ENCODE data around the gene PLCH2.

Gene PLCH2

DNA sequence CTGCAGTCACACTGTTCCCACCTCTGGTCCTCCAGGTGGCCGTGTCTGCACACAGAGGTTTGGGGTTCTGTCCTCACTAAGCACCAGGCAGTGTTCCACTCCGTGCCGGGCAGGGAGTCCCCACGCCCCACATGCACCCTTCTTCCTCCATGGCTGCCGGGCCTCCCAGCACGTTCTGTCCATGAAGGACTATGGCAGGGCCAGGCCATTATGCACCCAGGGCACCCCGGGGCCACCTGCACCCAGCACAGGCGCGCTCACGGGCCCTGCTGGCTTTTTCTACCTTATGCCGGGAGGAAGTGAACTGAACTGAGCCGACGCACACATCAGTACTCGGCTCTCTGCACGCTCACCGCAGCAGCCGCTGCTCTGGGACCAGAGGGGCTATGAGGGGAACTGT lies 40.0 kb downstream of the PLCH2 start:
- no peak for DNase-seq

- no peak for DNase-seq
Observed at GRCh38 chr1:2516946-2517345, 40.9 kb downstream of the PLCH2 start.

GRCh38 chr1:2517966-2518365 lies 41.9 kb downstream of the PLCH2 start:
- no peak for DNase-seq

GRCh38 chr1:2518528-2518927 lies 42.4 kb downstream of the PLCH2 start:
- no peak for DNase-seq

DNA sequence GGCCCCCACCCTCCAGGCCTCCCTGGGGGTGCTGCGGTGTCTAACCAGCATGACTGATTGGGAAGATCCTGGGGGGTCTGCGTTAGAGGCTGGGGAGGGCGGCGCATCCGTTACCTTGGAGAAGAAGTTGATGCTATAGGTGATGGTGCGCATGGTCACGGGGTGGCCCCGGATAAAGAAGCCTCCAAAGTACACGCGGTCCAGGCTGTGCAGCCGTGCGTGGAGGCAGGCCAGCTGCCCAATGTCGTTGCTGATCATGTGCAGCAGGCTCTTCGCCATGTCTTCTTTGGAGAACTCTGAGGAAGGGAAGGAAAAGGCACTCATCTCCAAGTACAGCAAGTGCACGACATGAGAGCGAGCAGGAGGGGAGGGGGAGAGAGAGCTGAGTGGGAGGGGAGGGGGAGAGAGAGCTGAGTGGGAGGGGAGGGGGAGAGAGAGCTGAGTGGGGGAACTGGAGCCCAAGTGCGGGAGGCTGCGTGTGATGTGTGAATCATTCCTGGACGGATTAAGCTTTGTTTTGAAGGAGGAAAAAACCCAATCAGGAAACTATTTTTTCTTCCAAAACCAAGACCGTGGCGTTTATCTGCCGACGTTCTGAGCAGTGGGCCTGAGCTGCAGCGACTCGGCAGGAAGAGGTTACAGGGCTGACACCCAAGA lies 43.1 kb downstream of the PLCH2 start:
- no peak for DNase-seq

DNA sequence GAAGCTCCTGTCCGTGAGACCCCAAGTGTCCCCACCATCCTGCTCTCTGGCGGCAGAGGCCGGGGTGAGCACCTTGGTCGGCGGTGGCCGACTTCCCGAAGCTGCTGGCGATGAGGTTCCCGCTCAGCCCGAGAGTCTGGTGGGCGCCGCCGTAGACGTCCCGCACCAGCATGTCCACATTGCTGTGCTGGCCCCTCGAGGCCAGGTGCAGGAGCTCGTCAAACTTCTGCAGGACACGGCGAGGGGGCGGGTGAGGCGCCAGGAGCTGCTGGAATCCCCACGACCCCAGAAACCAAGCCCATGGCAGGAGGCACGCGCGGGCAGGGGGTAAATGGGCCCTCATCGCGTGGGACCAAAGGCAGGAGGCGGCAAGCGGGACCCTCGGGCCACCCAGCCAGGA lies 43.6 kb downstream of the PLCH2 start:
- no peak for DNase-seq

GRCh38 chr1:2520206-2520605 lies 44.1 kb downstream of the PLCH2 start:
- DNase-seq = no peak

- DNase-seq = no peak
Observed at GRCh38 chr1:2520806-2521205, 44.7 kb downstream of the PLCH2 start.

DNA sequence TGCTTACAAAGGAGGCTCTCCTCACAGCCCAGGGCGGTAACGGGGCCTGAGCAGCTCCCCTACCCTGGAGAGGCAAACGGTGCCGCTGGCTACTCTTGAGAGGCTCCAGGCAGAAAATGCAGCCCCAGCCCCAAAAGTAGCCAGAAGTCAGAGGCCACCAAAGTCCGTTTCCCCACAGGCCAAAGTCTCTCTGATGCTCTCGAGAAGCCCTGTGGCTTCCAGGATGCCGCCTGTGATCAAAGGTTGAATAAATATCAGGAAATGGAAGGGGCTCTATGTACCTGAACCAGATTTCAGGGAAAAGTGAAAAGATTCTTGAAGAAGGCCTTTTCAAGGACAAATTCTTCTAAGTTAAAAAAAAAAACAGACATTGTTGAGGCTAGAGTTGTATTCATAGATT lies 46.1 kb downstream of the PLCH2 start:
- no peak for DNase-seq

GRCh38 chr1:2523191-2523890 lies 47.3 kb downstream of the PLCH2 start:
- DNase-seq = peak; percentile 34 to 50

GRCh38 chr1:2523891-2524609 lies 48.0 kb downstream of the PLCH2 start:
- peak; percentile 43 to 52 for DNase-seq

- DNase-seq = no peak
Observed at GRCh38 chr1:2525572-2525919, 49.5 kb downstream of the PLCH2 start.

GRCh38 chr1:2525920-2526823 lies 50.1 kb downstream of the PLCH2 start, which contains the start of gene PANK4:
Gene PANK4, minus strand, starts transcription at chr1:2526596. Its CDS starts 9 bp downstream, at chr1:2526587.
- peak; percentile 87 to 90 for DNase-seq

DNA sequence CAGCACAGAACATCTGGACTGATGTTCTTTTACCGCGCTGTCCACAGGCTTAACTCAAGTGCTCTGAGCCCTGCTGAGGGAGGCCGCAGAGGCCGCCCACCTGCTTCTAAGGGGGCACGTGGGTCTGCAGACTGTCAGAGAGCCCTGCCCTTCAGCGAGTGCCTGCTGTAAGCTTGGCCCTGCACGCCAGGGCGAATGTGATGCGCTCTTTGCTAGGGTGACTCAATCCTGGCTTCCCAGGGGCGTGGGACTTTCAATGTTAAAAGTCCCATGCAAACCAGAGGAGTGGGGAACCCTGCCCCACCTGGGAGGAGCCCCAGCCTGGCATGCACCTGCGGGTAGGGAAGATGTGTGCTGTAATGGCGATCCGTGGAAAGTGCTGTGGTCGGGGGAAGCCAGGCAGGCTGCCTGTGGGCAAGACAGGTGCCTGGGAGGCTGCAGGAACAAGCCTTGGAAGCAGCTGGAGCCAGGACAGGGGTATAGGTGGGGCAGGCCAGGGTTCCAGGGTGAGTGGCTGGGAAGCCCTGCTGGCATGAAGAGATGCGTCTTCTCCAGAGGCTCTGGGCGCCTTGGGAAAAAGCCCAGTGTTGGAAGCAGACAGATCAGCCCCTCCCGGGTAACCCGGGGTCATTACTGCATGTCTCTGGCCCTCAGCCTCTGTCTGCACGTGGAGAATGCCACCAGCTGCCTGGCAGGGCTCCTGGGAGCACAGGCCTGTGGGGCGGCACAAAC lies 50.9 kb downstream of the PLCH2 start:
- DNase-seq = peak; percentile 76 to 81

DNA sequence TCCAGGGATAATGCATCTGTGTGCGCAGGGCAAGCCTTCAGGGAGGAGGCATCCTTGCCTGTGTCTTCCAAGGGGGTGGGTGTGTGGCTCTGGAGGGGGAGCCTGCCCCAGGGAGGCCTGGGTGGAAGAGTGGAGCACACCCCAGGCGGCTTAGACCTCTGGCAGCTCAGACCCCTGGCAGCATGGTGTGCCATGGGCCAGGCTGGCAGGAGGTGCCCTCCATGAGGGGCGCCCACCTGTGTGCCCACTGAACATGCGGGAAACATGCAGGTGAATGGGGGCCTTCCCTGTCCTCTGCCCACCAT lies 51.4 kb downstream of the PLCH2 start:
- DNase-seq = no peak

DNA sequence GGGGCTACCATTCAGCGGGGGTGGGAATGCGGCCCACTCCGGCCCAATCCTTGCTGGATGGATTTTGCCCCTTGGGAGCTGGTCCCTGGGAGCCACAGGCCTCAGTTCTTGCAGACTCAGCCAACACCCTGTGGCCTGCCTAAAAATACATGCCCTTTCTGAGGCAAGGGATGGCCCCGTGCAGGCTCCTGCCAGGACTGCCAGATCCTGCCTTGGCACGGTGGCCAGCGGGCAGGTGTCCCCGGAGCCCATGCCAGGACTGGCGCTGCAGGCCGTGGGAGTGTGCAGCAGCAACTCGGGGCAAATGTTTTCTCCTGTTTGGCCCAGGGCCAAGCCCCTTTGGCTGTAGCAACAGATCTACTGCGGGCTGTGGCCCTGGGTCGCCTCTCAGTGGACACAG lies 51.9 kb downstream of the PLCH2 start:
- DNase-seq = no peak

- no peak for DNase-seq
Observed at GRCh38 chr1:2528611-2528965, 52.5 kb downstream of the PLCH2 start.

- peak; percentile 51 for DNase-seq
Observed at GRCh38 chr1:2528966-2529783, 53.1 kb downstream of the PLCH2 start.

DNA sequence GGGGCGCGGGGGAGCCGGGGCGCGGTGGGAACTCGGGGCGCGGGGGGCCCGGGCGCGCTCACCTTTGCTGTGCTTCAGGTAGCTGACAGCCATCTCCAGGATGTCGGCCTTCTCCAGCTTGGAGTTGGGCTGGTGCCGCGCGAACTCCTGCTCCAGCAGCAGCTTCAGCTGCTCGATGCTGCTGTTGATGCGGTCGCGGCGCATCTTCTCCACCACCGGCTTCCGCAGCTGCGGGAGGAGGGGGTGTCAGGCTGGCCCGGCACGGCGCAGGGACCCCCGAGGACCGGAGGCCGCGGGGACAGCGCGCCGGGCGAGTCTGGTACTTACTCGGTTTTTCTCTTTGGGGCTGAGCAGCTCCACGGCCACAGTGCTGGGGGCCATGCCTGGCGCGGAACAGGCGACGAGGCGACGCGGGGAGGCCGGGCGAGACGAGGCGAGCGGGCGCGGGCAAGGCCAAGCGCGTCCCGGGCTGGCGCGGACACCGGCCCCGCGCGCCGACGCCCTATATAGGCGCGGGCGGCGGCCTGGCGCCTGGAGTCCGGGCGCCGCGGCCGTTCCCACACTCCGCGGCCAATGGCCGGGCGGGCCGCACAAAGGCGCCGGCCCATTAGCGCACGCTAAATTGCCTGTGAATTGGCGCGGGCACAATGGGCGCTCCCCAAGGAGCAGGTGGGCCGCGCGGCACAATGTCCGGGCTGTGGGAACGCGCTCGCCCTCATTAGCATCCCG lies 53.9 kb downstream of the PLCH2 start, which contains the start of gene HES5:
Gene HES5 (minus strand): TSS at position 480 of the 729 bp plus-strand sequence. CDS start 99 bp downstream, at position 381.
- DNase-seq = no peak

DNA sequence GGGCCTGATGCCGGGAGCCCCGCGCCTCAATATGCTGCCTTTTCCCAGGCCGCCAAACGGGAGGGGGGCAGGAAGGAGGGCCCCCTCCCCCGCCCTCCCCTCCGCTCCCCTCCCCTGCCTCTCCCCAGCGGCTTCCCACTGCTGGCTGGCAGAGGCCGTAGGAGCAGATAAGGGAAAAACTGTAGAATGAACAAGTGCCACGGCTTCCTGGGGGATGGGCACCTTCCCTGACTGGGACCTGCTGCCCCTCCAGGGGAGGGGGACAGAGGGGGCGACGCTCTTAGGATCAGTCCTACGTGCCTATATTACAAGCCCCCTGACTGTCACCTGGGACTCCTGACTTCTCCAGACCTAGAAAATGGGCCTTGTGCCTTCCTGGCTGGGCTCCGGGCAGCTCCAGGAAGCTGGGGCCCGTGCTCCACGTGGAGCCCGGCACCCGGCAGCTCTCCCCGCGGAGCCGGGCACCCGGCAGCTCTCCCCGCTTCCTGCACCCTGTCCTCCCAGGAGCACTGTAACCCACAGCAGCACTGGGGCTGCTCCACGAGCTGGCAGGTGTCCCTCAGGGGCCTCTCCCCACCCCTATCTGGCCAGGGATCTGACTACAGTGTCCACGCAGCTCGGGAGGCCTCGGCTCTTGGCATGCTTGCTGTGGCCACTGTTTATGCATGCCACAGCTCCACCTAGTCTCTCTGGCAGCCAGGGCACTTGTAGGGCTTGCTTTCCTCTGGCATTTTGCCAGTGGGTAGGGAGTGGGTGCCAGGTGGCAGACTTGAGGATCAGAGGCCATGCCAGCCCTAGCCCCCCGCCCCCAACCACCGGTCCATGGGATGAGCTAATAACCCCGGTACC lies 54.6 kb downstream of the PLCH2 start:
- no peak for DNase-seq
